Dedifferentiated amniotic fluid mesenchymal stem cell (primary cell): ENCODE data around the gene CPED1.

ENCODE experiments used
- DNase-seq: peaks from one replicate; pipeline ENCODE4 v3.0.0-alpha.2; 2016; ENCODE audit errors: extremely low spot score

CPED1 gene

DNA sequence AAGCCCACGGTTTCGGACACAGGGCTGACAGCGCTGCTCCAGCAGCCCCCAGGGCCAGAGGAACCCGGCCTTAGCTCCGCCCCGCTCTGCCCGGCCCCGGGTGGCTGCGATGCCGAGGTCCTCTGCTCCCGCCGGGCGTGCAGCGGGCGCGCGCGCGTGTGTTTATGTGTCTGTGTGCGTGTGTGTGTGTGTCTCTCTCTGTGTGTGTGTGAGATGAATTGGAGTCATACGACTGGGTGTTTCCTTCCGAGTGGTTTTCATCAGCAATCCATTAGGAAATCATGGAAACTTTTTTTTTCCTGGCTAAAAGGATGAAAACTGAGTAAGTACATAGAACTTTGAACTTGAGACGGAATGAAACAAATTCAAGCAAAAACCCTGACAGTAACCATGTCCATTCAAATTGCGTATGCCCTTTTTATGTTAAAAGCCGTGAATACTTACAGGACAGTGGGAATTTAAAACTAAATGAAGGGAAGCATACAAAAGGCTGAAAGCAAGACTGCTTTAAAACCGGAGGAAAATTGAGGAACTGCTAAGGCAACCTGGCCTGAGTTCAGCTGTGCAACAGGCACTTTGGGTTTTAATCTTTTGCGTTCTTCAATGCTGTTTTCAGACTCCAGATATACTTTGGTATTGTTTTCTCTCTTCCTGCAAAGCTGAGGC, at the start of gene CPED1:
Gene CPED1 (plus strand): TSS at position 121 of the 666 bp plus-strand sequence. CDS start 911 bp downstream, outside the sequence.
- DNase-seq, result peak; percentile 82

DNA sequence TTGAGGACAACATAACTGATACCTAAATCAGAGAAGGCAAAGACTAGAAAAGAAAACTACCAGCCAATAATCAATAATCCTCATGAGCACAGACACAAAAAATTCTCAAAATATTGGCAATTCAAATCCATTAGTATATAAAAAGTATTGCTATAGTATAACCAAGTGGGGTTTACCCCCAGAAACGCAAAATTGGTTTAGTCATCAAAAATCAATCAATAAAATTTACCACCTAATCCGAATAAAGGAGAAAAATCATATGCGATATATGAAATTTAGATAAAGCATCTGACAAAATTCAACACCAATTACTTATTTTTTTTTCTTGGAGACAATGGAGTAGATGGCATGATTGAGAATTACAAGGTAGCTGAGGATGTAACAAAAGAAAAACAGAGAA, 49.2 kb upstream of the CPED1 start:
- DNase-seq, result no peak

DNA sequence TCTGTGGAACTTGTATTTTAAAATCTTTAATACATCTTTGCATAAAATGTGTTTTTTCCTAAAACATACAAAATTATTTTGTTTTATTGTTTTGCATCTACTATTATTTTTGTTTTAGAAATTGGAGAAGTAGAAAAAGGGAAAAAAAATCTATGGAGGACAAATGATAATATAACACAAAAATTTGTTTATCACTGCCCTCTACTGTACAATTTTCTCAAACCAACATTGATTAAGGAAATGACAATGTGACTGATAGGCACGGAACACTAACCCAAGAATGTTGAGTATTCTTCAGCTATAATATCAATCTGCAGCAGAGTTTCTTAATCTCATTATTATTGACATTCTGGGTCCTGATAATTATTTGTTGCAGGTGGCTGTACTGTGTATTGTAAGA, 47.4 kb upstream of the CPED1 start:
- no peak for DNase-seq

DNA sequence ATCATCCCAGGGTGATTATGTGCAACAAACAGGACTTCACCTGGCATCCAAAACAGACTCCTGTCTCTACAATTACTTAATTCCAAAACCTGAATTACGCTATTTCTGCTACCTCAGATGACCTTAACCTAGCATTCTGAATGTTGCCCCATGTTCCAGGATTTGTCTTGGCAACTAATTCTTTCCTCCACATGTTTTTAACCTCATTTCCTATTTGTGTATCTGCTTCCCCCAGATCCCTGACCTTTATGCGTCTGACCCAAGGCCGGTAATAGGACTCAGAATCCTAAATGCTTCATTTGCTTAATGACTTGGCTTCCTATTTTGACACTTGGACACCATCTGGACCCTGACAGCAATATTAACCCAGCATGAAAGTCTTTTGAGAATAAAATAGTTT, 46.7 kb upstream of the CPED1 start:
- DNase-seq, result no peak

DNA sequence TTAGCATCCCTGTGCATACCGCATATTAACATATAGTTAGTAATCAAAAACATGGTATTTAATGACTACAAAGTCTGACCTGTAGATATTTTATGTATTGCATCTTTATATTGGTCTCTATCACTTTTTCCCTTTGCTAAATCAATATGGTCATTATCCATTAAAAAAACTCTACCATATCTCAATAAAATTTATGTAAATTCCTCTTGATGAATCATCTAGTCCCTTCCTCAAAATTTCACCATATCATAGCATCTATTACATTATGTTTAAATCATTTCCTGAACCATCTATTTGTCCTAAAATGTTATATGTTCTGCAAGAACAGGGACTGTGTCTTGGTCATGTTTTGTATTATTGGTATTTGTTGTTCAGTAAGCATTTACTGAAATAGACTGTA, 45.6 kb upstream of the CPED1 start:
- DNase-seq, result no peak

DNA sequence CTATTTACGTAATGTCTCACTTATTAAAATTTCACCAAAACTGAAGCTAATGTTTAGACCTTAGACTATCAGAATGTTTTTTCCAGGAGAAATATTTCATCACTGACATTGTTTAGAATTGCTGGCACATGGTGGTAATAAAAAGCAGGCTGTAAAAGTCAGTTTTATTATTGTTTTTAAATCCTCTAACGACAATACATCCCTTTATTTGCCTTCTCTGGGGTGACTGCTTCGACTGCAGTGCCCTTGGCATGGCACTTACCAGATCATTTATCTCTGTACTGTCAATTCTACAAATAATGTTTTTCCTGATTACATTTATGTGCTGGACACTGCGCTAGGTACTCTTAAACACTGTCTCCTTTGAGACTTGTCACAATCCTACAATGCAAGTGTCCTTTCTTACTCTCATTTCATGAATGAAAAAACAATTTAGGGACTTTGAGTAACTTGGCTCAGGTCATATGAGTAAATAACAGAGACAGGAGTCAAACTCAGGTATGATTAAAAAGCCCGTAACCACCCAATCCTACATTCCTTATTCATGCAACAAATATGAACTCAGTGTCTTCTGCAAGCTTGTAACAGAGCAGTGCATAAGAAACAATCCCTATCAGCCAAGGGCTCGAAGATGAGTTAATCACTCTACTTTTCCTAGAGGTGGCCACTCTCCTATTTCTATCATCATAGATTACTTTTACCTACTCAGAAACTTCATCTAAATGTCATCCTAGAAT, 43.5 kb upstream of the CPED1 start:
- no peak for DNase-seq

DNA sequence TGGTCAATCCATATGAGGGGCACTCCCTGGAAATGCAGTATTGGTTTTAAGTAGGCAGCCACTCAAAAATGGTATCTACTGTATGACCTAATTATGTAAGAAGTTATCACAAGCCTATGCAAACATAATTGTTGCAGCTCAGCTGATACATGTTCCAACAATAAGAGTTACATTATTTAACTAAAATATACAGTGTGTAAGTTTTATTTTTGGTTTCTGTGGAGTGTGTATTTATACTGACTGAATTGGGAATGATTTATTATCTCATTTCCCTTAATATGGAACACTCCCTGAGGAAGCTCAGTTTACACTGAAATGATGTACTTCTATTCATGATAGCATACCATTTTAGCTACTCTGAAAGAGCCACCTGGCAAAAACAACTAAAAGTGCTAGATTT, 40.5 kb upstream of the CPED1 start:
- DNase-seq, result no peak

DNA sequence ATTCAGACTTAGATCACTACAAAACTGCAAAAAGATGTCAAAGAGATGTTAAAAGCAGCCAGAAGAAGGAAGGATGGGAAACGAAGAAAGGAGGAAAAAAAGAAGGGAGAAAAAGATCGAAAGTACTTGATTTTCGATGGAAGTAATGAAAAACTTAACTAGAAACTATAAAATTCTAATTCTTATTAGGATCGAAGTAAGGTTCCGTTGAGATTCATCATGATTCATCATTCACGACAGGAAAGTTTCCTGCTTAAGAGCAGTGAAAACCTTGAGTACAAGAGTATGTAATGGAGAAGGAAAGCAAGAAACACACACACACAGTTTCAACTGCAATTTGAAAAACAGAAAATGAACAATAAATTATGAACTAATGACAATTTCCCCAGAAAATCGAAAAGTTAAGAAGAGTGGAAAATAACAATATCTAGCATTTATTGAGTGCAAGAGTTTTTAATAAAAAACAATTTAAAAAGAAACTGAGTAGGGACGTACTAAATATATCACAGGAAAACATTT, 39.1 kb upstream of the CPED1 start:
- DNase-seq, result no peak

DNA sequence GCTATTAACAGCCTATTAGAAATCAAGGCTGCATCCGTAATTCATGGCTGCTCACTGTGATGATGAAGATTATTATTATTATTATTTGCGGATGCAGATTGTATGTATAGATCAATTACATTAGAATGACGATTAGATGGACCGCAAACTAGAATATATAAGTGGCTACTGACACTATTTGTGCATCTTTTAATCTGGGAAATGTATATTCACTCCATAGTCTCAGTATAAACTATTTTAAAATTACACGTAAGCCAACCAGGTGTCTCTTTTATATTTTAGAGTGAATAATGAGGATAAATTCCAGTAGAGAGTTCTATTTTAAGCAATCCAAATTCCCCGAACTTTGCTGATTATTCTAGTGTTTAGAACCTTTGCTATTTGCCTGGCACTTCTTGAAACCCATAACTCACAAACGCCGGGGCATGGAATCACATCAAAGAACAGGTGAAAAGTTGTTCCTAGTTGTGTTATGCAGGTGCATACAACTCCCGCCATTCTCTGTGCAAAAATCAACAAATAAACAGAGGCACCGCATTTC, 38.4 kb upstream of the CPED1 start:
- no peak for DNase-seq

DNA sequence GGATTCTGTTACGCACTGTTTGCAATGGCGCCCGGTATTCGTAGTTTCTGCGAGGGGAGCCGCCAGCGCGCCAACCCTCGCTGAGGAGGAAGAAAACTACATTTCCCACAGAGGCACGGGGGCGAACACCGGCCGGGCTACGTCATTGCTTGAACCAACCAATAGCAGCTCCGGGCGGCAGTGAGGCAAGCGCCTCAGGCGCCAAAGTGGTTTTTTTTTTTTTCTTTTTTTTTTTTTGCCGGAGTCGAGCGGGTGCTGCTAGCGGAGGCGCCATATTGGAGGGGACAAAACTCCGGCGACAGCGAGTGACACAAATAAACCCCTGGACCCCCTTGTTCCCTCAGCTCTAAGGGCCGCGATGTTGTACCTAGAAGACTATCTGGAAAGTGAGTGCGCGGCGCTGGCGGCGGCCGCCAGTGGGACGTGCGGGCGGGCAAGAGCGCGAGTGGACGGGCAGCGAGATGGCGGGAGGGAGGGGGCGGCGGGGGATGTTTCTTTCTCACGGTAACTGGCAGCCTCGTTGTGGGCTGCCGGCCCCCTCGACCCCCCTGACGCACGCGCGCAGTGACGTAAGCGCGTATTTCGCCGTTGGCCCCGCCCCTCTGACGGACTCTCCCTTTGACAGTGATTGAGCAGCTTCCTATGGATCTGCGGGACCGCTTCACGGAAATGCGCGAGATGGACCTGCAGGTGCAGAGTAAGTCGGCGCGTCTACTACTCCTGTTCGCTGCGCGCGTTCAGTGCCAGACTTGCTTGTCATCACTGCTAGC, 37.8 kb upstream of the CPED1 start, which contains the start of gene ING3:
Gene ING3 (plus strand): TSS at position 239 of the 770 bp plus-strand sequence. CDS start 120 bp downstream, at position 359.
- peak; percentile 97 for DNase-seq

DNA sequence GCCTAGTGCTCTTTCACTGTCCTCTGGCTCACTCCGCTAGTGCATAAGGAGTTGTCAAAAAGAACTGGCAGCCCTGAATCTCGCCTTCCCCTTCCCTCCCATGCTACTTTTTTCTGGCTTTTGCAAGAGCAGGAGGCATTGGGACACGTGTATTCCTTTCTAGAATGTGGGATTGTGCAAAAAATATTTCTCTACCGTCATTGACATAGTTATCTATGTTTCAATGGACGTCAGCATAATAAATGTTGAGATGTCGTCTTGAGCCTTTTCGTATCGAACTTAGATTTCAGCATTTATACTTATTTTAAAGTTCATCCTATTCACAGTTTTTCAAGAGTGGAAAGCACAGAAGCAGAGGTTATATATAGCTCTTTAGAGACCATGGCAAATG, 37.2 kb upstream of the CPED1 start:
- DNase-seq, result no peak

DNA sequence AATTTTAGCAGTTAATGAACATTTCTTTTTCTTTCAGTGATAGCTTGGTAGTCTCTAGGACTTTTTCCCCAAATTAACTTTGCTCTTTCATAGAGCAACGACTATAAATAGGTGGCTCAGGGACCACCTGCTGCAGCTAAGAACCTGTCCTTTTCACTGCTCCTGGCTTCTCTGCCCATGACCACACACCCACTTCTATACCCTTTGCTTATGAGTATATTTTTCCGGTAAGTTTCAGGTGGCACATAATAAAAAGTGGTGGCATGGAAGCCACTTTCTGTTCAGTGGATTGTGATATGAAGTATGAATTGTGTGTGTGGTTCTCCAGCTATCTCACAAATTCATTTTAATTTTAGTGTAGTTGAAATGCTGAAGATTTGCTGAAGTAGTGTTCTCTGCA, 36.7 kb upstream of the CPED1 start:
- DNase-seq, result no peak

DNA sequence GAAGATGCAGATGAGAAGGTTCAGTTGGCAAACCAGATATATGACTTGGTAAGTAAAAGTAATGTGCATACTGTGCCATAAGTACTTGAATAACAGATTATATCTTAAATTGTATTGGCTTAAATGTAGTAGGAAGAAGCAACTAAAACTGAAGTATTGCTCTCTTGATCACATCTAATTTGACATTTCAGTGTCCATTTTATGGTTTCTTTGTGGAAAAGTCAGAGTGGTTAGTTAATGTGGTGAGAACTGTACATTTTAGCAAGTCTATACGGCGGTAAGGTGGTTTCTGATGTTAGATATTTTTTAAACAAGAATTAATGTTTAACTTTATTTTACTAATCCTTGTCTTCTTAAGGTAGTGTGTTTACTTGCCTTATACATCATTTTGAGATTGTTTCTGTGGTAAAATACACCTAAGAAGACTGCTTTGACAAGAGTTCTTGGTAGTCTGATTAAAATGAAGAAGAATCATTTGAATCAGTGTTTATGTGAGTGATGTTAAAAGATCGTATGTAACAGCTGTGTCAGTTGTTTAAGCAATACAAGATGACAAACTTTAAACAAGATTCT, 32.8 kb upstream of the CPED1 start:
- DNase-seq, result no peak

DNA sequence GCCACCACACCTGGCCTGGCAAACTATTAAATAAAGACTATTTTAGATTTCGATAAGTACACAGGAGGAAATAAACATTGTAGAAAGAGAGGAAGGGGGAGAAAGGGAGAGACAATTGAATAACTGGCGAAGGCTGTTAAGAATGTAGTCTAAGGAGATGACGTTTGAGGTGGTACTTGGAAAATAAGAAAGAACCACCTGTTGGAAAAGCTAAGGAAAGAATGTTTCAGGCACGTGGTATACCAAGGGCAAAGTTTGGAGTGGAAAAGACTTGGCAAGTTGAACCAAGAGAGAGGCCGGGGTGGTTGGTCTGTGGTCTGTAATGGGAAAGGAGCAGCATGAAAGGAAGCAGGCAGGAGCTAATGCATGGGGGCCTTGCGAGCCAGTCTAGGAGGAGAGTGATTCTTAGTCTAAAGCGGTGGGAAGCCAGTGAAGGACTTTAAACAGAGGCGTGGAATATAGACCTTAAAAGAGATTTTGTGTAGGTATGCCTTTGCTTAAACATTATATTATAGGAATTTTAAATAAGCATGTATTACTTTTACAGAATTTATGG, 28.5 kb upstream of the CPED1 start:
- no peak for DNase-seq

DNA sequence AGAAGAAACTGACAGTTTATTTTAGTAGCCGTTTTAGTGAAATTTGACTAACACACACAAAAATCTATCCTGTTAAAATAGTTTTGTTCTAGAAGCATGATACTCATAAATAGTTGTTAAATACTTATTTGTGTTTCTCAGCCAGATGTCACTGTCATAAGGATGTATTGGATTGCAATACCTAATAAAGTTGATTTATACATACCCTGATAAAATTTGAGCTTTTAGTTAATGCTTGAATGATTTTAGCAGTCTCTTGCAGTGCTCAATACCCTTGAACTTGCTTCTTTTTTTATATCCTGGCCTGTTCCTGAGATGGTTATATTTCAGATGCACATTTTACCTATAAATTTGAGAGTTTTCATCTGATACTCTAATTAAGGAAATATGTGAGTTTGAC, 27.8 kb upstream of the CPED1 start:
- DNase-seq, result no peak

DNA sequence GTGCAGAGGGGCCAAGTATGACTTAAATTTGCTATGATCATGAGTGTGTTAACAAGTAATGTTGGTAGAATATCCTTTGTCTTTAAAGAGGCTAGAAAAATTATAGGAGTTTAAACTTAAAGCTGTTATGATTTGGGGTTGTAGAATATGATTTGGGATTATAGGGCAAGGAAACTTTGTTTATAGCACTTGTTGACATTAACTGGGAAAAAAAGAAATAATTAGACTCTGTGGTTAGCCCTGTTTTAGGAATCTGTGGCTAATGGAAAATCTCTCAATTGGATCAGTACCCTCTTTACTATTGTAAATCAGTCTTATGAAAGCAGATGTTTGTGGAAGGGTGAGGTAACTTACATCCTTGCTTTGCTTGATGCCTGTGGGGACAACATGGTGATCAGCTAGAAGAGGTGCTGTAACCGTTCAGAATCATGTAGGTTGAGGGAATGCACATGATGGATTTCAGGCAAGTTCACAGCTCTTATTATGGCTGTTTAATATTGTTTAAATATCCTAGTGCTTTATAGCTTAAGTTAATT, 26.8 kb upstream of the CPED1 start:
- no peak for DNase-seq

DNA sequence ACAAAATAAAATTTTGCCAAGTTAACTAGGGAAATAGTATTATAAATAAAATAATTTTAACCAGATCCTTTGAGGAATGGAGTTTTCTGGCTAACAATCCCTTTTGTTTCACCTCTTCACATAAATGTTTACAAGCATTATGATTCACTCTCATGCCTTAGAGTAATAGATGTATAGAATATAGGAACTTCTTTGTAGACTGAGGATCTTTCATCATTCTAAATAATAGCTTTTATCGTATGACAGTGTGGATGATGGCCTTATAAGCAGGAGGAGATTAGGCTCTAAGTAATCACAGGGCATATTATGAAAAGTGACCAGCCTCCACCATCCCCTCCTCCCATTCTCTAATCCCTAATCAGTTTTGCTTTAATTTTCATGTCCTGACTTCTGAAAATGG, 24.4 kb upstream of the CPED1 start:
- DNase-seq, result no peak

DNA sequence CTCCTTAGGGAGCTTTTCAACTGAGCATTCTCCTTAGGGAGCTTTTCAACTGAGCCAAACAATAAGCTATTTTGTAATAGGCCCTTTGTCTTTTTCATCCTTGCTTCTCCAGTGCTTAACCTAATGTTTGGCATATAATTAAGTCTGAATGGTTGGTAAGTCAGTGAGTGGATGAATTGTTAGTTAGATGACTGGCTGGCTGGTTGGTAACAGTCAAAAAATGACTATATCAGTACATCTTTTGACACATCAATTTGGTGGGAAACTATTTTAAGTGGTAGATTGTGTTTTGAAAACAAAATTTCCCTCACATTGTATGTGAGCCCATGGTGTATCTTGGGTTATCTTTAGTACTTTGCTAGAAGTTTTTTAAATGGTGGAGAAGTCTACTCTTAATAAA, 21.6 kb upstream of the CPED1 start:
- DNase-seq, result no peak

DNA sequence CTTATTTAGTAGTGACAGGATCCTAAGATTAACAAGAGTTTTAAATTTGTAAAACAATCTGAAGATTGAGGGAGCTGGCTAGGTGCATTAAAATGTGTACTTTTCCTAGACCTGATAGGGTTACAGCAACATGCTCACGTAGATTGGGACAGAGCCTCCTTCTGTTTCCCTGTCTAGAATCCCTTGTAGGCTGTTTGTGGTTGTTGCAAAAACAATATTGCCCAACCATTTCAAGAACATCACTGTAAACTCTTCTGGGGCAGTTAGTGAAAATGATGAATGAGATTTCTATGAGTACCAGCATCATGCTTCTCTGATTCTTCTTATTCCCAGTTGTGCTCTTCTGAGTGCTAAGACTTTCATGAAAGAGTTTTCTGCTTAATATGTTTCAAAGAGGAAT, 14.7 kb upstream of the CPED1 start:
- DNase-seq, result no peak

DNA sequence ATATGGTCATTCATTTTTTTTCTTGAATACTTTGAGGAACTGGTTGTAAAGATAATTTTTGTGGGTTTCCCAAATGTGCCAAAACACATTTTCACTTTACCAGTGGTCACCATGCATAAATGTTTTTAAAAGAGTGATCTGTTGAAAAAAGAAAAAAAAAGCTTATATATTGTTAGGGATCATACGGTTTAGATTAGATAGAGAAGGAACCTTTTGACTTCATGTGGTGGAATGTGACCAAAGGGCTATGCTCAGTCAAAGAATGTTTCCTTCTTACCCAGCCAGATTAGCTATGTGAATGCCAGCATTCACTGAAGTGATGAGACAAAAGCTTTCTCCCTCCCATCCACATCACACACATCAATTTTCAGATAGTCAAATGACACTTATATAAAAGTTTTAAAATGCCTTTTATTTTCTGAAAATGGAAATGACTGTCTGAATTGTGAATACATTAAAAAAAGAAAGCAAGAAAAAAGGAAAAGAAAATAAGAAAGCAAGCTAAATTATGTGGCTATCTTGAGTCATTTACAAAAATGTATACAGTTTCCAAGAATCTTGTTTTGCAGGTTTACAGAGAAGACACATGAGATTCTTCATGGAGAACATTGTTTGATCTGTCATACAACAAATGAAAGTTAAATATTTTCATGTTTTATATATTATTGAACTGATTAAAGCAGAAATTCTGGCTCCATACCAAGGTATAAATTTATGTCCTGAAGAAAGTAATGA, 8.6 kb upstream of the CPED1 start:
- DNase-seq, result no peak

DNA sequence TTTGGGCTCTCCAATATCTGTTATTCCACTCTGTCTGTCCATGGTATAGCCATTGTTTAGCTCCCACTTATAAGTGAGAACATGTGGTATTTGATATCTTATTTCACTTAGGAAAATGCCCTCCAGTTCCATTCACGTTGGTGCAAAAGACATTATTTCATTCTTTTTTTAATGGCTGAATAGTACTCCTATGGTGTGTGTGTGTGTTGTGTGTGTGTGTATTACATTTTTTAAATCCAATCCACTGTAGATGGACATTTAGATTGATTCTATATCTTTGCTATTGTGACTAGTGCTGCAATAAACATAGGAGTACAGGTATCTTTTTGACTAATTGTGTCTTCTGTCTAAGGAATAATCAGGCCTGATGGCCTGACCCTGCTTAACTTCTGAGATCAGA, 7.4 kb upstream of the CPED1 start:
- no peak for DNase-seq
